Mammary epithelial cell (primary cell): ENCODE measurements around the gene ARSK.

Experiments
- EZH2 ChIP-seq: IDR thresholded peaks from 2 replicates; pipeline ENCODE4 v1.6.1; 2012; ENCODE audit warnings: low read length, inconsistent platforms, borderline replicate concordance
- TF ChIP-seq, protein P1 (sequence below), 2 donors: IDR thresholded peaks in 1 of 2; conservative IDR thresholded peaks in 1 of 2; 2 replicates each; pipeline ENCODE4 v1.5.1; 2011 to 2012; ENCODE audit warnings: inconsistent platforms in 2 of 2, low read length in 2 of 2, mild to moderate bottlenecking in 2 of 2, control low read depth in 1 of 2, low read depth in 1 of 2; ENCODE audit not compliant: insufficient read depth in 1 of 2; ENCODE audit errors: extremely low read depth in 1 of 2

DNA sequence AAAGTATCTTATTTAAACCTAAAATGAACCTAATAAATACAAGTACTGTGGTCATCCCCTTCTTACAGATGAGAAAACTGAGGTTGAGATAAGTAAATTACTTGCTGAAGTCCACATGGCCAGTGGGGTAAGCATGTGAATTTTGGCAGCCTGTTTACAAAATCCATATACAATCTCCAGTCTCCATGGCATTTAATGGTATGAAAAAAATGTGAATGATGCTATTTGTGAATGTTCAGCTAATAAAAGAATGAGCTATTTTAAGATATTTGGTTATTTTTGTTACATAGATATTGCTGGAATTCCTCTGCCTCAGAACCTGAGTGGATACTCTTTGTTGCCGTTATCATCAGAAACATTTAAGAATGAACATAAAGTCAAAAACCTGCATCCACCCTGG, 45.7 kb downstream of the ARSK start:
- TF ChIP-seq, protein P1, sequence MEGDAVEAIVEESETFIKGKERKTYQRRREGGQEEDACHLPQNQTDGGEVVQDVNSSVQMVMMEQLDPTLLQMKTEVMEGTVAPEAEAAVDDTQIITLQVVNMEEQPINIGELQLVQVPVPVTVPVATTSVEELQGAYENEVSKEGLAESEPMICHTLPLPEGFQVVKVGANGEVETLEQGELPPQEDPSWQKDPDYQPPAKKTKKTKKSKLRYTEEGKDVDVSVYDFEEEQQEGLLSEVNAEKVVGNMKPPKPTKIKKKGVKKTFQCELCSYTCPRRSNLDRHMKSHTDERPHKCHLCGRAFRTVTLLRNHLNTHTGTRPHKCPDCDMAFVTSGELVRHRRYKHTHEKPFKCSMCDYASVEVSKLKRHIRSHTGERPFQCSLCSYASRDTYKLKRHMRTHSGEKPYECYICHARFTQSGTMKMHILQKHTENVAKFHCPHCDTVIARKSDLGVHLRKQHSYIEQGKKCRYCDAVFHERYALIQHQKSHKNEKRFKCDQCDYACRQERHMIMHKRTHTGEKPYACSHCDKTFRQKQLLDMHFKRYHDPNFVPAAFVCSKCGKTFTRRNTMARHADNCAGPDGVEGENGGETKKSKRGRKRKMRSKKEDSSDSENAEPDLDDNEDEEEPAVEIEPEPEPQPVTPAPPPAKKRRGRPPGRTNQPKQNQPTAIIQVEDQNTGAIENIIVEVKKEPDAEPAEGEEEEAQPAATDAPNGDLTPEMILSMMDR (conservative IDR thresholded peaks at IDR 0.05 in 1 of 2, IDR thresholded peaks at IDR 0.05 in 1 of 2; ENCODE audit: extremely low read depth in 1 of 2, insufficient read depth in 1 of 2, low read depth in 1 of 2, low read length in 2 of 2): no peak
- TF ChIP-seq EZH2: no peak
